SK-N-SH treated with all-trans-retinoic acid at 6 μM for 48 hours (cell line): ENCODE results near the gene YWHAB.

ENCODE experiments used
- ARNTL ChIP-seq: fragments of 450-650 bp; formaldehyde crosslinking; IDR thresholded peaks from 2 replicates; pipeline ENCODE4 v1.5.0; 2020; ENCODE audit warnings: low read depth, mild to moderate bottlenecking, moderate library complexity, borderline replicate concordance
- ESRRG ChIP-seq: fragments of 250-450 bp; sonication (Bioruptor Pico); IDR thresholded peaks from 2 replicates; pipeline ENCODE4 v1.6.1; 2021; ENCODE audit warnings: mild to moderate bottlenecking
- PATZ1 ChIP-seq: fragments of 250-450 bp; sonication (Bioruptor Pico); IDR thresholded peaks from 2 replicates; pipeline ENCODE4 v1.8.0; 2020; ENCODE audit warnings: mild to moderate bottlenecking, moderate library complexity, borderline replicate concordance
- PPARA ChIP-seq: fragments of 250-450 bp; sonication (Bioruptor Pico); IDR thresholded peaks from 2 replicates; pipeline ENCODE4 v1.5.0; 2020; ENCODE audit warnings: mild to moderate bottlenecking, borderline replicate concordance
- RARB ChIP-seq: fragments of 250-450 bp; sonication (Bioruptor Pico); IDR thresholded peaks from 2 replicates; pipeline ENCODE4 v1.8.0; 2021; ENCODE audit warnings: mild to moderate bottlenecking, moderate library complexity
- TOX ChIP-seq: fragments of 250-450 bp; sonication (Bioruptor Pico); IDR thresholded peaks from 2 replicates; pipeline ENCODE4 v1.8.0; 2021; ENCODE audit warnings: mild to moderate bottlenecking, moderate library complexity, borderline replicate concordance
- ZFP30 ChIP-seq: fragments of 450-650 bp; formaldehyde crosslinking; IDR thresholded peaks from 2 replicates; pipeline ENCODE4 v1.5.0; 2022; ENCODE audit warnings: mild to moderate bottlenecking, moderate library complexity

DNA sequence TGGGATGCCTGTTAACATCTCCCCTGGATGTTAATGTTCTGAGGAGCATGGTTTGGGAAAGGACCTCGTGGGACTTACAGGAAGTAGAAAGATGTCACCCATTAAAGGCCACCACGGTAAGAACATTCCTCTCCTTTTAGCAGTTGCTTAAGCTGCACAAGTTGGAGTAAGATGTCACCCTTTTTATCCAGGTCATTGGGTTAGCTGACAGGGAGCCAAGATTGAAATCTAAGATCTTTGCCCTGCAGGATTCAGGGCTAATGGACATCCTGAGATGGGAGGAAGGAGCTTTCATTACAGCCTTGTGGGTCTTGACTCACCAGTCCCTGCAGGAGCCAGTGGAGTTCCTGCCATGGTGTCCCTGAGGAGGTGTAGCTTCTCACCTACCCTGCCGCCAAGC lies 46.4 kb downstream of the YWHAB start:
- TF ChIP-seq ARNTL (no peak), RARB (CRISPR knock-in tag) (no peak), PATZ1 (CRISPR knock-in tag) (no peak), TOX (no peak), ESRRG (CRISPR knock-in tag) (no peak), PPARA (CRISPR knock-in tag) (no peak), ZFP30 (CRISPR knock-in tag) (no peak)
